HCT116 (cell line): ENCODE measurements around the gene KLHL24. TPM values are rescaled to one million over a fixed set of nuclear protein-coding genes. Genes with fewer than 3 reads are reported as not detected.

Source experiments
- ATAC-seq: fragments of 200-7000 bp; cut with Tn5 transposase; 2 replicates; pipeline ENCODE4 v1.9.1; 2020; ENCODE audit warnings: mild to moderate bottlenecking, moderate library complexity
- BruUV-seq: library from RNA; stranded (reverse); fragments of 400-500 nt; replicated peaks from 2 replicates; lab custom pipeline; 2021; lab: Mats Ljungman, UMichigan
- CTCF ChIA-PET: fragments of 300-600 bp; sonication (Branson Sonifier 250); formaldehyde crosslinking; loops from one replicate; lab custom pipeline; 2021; ENCODE audit warnings: antibody characterized with exemption; lab: Charles Lee
- POLR2A ChIA-PET: fragments of 300-600, 350-600 bp; sonication (Branson Sonifier 250); formaldehyde crosslinking; loops from one replicate; lab custom pipeline; 2021; ENCODE audit warnings: antibody characterized with exemption; lab: Charles Lee
- RAD21 ChIA-PET, 2 experiments: fragments of 300-600 bp; sonication (Branson Sonifier 250); formaldehyde crosslinking; loops; one replicate each; lab custom pipeline; 2023; ENCODE audit warnings: low total read pairs in 2 of 2; ENCODE audit not compliant: uncharacterized antibody in 2 of 2, unreplicated experiment in 2 of 2, low non-redundant PET in 1 of 2; lab: Charles Lee
- DNase-seq: peaks from one replicate; pipeline ENCODE4 v3.0.0-alpha.2; 2010; ENCODE audit warnings: low read depth, low spot score
- H2AFZ ChIP-seq: fragments of 200-600 bp; shearing (Covaris generic), sonication (generic); 2 replicates; pipeline ENCODE4 v1.6.1; 2017; ENCODE audit warnings: low read depth, mixed run types, mixed read lengths, antibody characterized with exemption, low read length; ENCODE audit not compliant: poor library complexity, severe bottlenecking
- H3K27ac ChIP-seq: 2 replicates; pipeline ENCODE4 v1.5.1; 2012; ENCODE audit warnings: low read depth, low read length
- H3K27me3 ChIP-seq: fragments of 200-600 bp; sonication (generic); 2 replicates; pipeline ENCODE4 v1.6.1; 2016; ENCODE audit warnings: mixed run types, low read length, mixed read lengths; ENCODE audit not compliant: insufficient read depth
- H3K36me3 ChIP-seq, 2 experiments: fragments of 200-500 bp in 1 of 2; fragments of 200-600 bp in 1 of 2; sonication (Bioruptor generic) in 1 of 2; sonication (generic) in 1 of 2; 2 replicates each; pipeline versions ENCODE4 v1.5.1 to v1.6.1; 2014 to 2016; ENCODE audit warnings: low read length in 2 of 2, inconsistent platforms in 1 of 2, mixed read lengths in 1 of 2, mixed run types in 1 of 2; ENCODE audit not compliant: insufficient read depth in 2 of 2, control insufficient read depth in 1 of 2
- H3K4me1 ChIP-seq, 2 experiments: fragments of 200-600 bp in 1 of 2; sonication (generic) in 1 of 2; 2 replicates each; pipeline versions ENCODE4 v1.5.1 to v1.6.1; 2012 to 2017; ENCODE audit warnings: low read length in 2 of 2, inconsistent platforms in 1 of 2, mild to moderate bottlenecking in 1 of 2, mixed read lengths in 1 of 2, mixed run types in 1 of 2, moderate library complexity in 1 of 2; ENCODE audit not compliant: insufficient read depth in 2 of 2, control insufficient read depth in 1 of 2
- H3K4me2 ChIP-seq: fragments of 200-600 bp; sonication (generic); 2 replicates; pipeline ENCODE4 v1.6.1; 2017; ENCODE audit warnings: mixed run types, low read length, mixed read lengths
- H3K4me3 ChIP-seq, 2 experiments: fragments of 200-600 bp in 1 of 2; sonication (generic) in 1 of 2; replicated peaks in 1 of 2; 2 replicates each; pipeline ENCODE4 v1.5.1; 2011 to 2016; ENCODE audit warnings: low read length in 2 of 2, control low read depth in 1 of 2, low read depth in 1 of 2, mild to moderate bottlenecking in 1 of 2, mixed read lengths in 1 of 2, mixed run types in 1 of 2
- H3K79me2 ChIP-seq: fragments of 200-600 bp; sonication (generic); 2 replicates; pipeline ENCODE4 v1.6.1; 2017; ENCODE audit warnings: mild to moderate bottlenecking, mixed run types, low read length, moderate library complexity, mixed read lengths; ENCODE audit not compliant: insufficient read depth
- H3K9ac ChIP-seq: fragments of 200-600 bp; sonication (generic); 2 replicates; pipeline ENCODE4 v1.6.1; 2016; ENCODE audit warnings: low read length, mixed read lengths
- H3K9me2 ChIP-seq: fragments of 200-600 bp; sonication (generic), shearing (Covaris generic); 2 replicates; pipeline ENCODE4 v1.6.1; 2017; ENCODE audit warnings: mixed run types, mild to moderate bottlenecking, moderate library complexity; ENCODE audit not compliant: insufficient read depth
- H3K9me3 ChIP-seq, 2 experiments: fragments of 200-500 bp in 1 of 2; fragments of 200-600 bp in 1 of 2; sonication (Bioruptor generic) in 1 of 2; sonication (generic) in 1 of 2; 2 replicates each; pipeline ENCODE4 v1.6.1; 2014 to 2017; ENCODE audit warnings: low read length in 2 of 2, mixed read lengths in 2 of 2, inconsistent platforms in 1 of 2, low read depth in 1 of 2, mild to moderate bottlenecking in 1 of 2, mixed run types in 1 of 2, moderate library complexity in 1 of 2; ENCODE audit not compliant: control insufficient read depth in 1 of 2, insufficient read depth in 1 of 2
- H4K20me1 ChIP-seq: fragments of 200-600 bp; sonication (generic), shearing (Covaris generic); 2 replicates; pipeline ENCODE4 v1.6.1; 2017; ENCODE audit warnings: mixed run types, mild to moderate bottlenecking, moderate library complexity; ENCODE audit not compliant: insufficient read depth
- CEBPB ChIP-seq: IDR thresholded peaks from 2 replicates; pipeline ENCODE4 v1.6.1; 2012; ENCODE audit warnings: low read depth
- ELF1 ChIP-seq: IDR thresholded peaks from 2 replicates; pipeline ENCODE4 v1.6.1; 2012; ENCODE audit warnings: low read depth, borderline replicate concordance
- EZH2phosphoT487 ChIP-seq: fragments of 200-600 bp; IDR thresholded peaks from 2 replicates; pipeline ENCODE4 v1.6.1; 2018; ENCODE audit warnings: antibody characterized with exemption, borderline replicate concordance
- FOSL1 ChIP-seq: IDR thresholded peaks from 2 replicates; pipeline ENCODE4 v1.6.1; 2012; ENCODE audit warnings: low read depth
- JUND ChIP-seq: IDR thresholded peaks from 2 replicates; pipeline ENCODE4 v1.6.1; 2012
- MAX ChIP-seq: IDR thresholded peaks from 2 replicates; pipeline ENCODE4 v1.6.1; 2012
- POLR2AphosphoS5 ChIP-seq: IDR thresholded peaks from 2 replicates; pipeline ENCODE4 v1.6.1; 2011; ENCODE audit warnings: mild to moderate bottlenecking, low read depth, low read length, moderate library complexity
- REST ChIP-seq: IDR thresholded peaks from 2 replicates; pipeline ENCODE4 v1.6.1; 2012; ENCODE audit warnings: low read depth
- SP1 ChIP-seq: IDR thresholded peaks from 2 replicates; pipeline ENCODE4 v1.6.1; 2012; ENCODE audit warnings: low read depth
- SRF ChIP-seq: IDR thresholded peaks from 2 replicates; pipeline ENCODE4 v1.6.1; 2012; ENCODE audit warnings: low read depth
- TCF7L2 ChIP-seq: IDR thresholded peaks from 2 replicates; pipeline ENCODE4 v1.7.0; 2011; ENCODE audit warnings: borderline replicate concordance, inconsistent platforms; ENCODE audit not compliant: insufficient read depth, insufficient read length; ENCODE audit errors: extremely low read depth
- ZBTB33 ChIP-seq: IDR thresholded peaks from 2 replicates; pipeline ENCODE4 v1.6.1; 2011; ENCODE audit warnings: mild to moderate bottlenecking, low read length, moderate library complexity; ENCODE audit not compliant: insufficient replicate concordance; ENCODE audit errors: extremely low read depth
- ZFX ChIP-seq: fragments of 450-650 bp; IDR thresholded peaks from 2 replicates; pipeline ENCODE4 v1.6.1; 2017
- intact Hi-C: fragments of 100-400 bp; cut with micrococcal nuclease; formaldehyde crosslinking; loops from 2 replicates; pipeline ENCODE4 v1.10.0; 2022
- total RNA-seq: library from RNA; stranded (reverse); gene quantifications from one replicate; pipeline ENCODE4 v1.2.1, GENCODE V29; 2021; ENCODE audit not compliant: unreplicated experiment
- TF ChIP-seq, protein P1 (sequence below), 3 experiments: fragments of 200-600 bp in 1 of 3; sonication (generic) in 1 of 3; IDR thresholded peaks in 2 of 3; conservative IDR thresholded peaks in 1 of 3; 2 replicates each; pipeline ENCODE4 v1.5.1; 2012 to 2017; ENCODE audit warnings: low read depth in 2 of 3, low read length in 2 of 3, antibody characterized with exemption in 1 of 3, borderline replicate concordance in 1 of 3, control low read depth in 1 of 3, mild to moderate bottlenecking in 1 of 3, mixed read lengths in 1 of 3, mixed run types in 1 of 3, moderate library complexity in 1 of 3; ENCODE audit not compliant: insufficient read depth in 1 of 3
- TF ChIP-seq, protein P2 (sequence below): IDR thresholded peaks from 2 replicates; pipeline ENCODE4 v1.6.1; 2012

Gene KLHL24
- total RNA-seq, 1 experiment from 2014 or later, result 21.0 TPM

- TF ChIP-seq, protein P1, sequence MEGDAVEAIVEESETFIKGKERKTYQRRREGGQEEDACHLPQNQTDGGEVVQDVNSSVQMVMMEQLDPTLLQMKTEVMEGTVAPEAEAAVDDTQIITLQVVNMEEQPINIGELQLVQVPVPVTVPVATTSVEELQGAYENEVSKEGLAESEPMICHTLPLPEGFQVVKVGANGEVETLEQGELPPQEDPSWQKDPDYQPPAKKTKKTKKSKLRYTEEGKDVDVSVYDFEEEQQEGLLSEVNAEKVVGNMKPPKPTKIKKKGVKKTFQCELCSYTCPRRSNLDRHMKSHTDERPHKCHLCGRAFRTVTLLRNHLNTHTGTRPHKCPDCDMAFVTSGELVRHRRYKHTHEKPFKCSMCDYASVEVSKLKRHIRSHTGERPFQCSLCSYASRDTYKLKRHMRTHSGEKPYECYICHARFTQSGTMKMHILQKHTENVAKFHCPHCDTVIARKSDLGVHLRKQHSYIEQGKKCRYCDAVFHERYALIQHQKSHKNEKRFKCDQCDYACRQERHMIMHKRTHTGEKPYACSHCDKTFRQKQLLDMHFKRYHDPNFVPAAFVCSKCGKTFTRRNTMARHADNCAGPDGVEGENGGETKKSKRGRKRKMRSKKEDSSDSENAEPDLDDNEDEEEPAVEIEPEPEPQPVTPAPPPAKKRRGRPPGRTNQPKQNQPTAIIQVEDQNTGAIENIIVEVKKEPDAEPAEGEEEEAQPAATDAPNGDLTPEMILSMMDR (IDR thresholded peaks at IDR 0.05 in 2 of 3, conservative IDR thresholded peaks at IDR 0.05 in 1 of 3; ENCODE audit: borderline replicate concordance in 1 of 3, insufficient read depth in 1 of 3, low read depth in 2 of 3, low read length in 2 of 3), result no peak
- no peak for TF ChIP-seq POLR2AphosphoS5
- no peak for TF ChIP-seq ELF1
- TF ChIP-seq ZBTB33, result no peak
- no peak for TF ChIP-seq SRF
- TF ChIP-seq ZFX, result no peak
- no peak for TF ChIP-seq EZH2phosphoT487
- TF ChIP-seq, all 23 proteins: peak for 0
Observed at GRCh38 chr3:183592821-183593220, 42.6 kb upstream of the KLHL24 start (continued).

DNA sequence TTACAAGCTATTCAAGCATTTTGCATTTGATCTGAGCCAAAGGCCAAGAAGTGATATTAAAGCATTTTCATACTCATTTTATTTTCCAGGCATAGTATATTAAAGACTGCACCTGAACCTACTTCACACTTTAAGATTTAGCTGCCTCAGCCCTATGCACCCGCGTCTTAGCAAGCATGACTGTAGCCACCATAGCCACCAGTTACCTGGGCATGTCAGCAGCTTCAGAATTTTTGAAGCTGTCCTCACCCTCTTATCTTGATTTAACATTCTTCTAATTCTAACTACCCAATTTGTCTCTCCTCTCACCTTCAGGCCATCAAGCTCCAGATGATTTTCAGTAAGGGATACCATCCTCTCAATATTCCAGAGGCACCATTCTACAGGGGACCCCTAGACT, 40.8 kb upstream of the KLHL24 start:
- ChIA-PET CTCF (no interaction called here), RAD21 (no interaction called here), POLR2A (no interaction called here)
- intact Hi-C loops, result no loop called here
- Histone ChIP-seq H3K4me1 (no peaks in the 10 kb centered on the region), H3K27ac (no peak overlapping the region), H3K27me3 (no peaks in the 10 kb centered on the region), H3K9me3 (peaks cover 0 to 3% of the 10 kb centered on the region in 2 experiments; a peak in 1 of 4 replicates), H3K4me2 (no peak overlapping the region), H2AFZ (no peak overlapping the region), H3K36me3 (no peaks in the 10 kb centered on the region), H4K20me1 (no peaks in the 10 kb centered on the region), H3K9ac (no peak overlapping the region), H3K4me3 (no peak overlapping the region), H3K9me2 (no peaks in the 10 kb centered on the region), H3K79me2 (no peaks in the 10 kb centered on the region)
- ATAC-seq, result no peak
- BruUV-seq, result no TSS peak
- DNase-seq, result no peak
- TF ChIP-seq TCF7L2 (no peak), JUND (no peak), SRF (no peak), ELF1 (no peak), ZFX (no peak), SP1 (no peak), FOSL1 (no peak), REST (no peak), MAX (no peak), CEBPB (no peak)
- TF ChIP-seq, protein P2, sequence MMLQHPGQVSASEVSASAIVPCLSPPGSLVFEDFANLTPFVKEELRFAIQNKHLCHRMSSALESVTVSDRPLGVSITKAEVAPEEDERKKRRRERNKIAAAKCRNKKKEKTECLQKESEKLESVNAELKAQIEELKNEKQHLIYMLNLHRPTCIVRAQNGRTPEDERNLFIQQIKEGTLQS, result no peak
